Ishikawa (cell line): Measurements from ENCODE around the gene LARGE2.

Source experiments
- CEBPB ChIP-seq: IDR thresholded peaks from 2 replicates; pipeline ENCODE4 v1.6.1; 2012
- CREB1 ChIP-seq: IDR thresholded peaks from 2 replicates; pipeline ENCODE4 v1.6.1; 2012; ENCODE audit warnings: low read depth
- EGR1 ChIP-seq: IDR thresholded peaks from 2 replicates; pipeline ENCODE4 v1.6.1; 2012
- EP300 ChIP-seq: IDR thresholded peaks from 2 replicates; pipeline ENCODE4 v1.6.1; 2012; ENCODE audit warnings: borderline replicate concordance
- FOXM1 ChIP-seq: IDR thresholded peaks from 2 replicates; pipeline ENCODE4 v1.6.1; 2012; ENCODE audit warnings: low read depth, borderline replicate concordance
- NFIC ChIP-seq: IDR thresholded peaks from 2 replicates; pipeline ENCODE4 v1.6.1; 2012
- RAD21 ChIP-seq: IDR thresholded peaks from 2 replicates; pipeline ENCODE4 v1.6.1; 2012; ENCODE audit warnings: low read depth
- TAF1 ChIP-seq: IDR thresholded peaks from 2 replicates; pipeline ENCODE4 v1.6.1; 2012; ENCODE audit warnings: low read depth, mild to moderate bottlenecking
- TCF12 ChIP-seq: IDR thresholded peaks from 2 replicates; pipeline ENCODE4 v1.6.1; 2012; ENCODE audit warnings: low read depth
- TEAD4 ChIP-seq: IDR thresholded peaks from 2 replicates; pipeline ENCODE4 v1.6.1; 2012
- YY1 ChIP-seq: IDR thresholded peaks from 2 replicates; pipeline ENCODE4 v1.6.1; 2012; ENCODE audit warnings: low read depth
- ZBTB7A ChIP-seq: IDR thresholded peaks from 2 replicates; pipeline ENCODE4 v1.6.1; 2012; ENCODE audit warnings: low read depth
- TF ChIP-seq, protein P1 (sequence below): IDR thresholded peaks from 2 replicates; pipeline ENCODE4 v1.6.1; 2012
- TF ChIP-seq, protein P2 (sequence below): IDR thresholded peaks from 2 replicates; pipeline ENCODE4 v1.6.1; 2012; ENCODE audit warnings: low read depth, mild to moderate bottlenecking
- TF ChIP-seq, protein P3 (sequence below): IDR thresholded peaks from 2 replicates; pipeline ENCODE4 v1.6.1; 2012

The LARGE2 gene

DNA sequence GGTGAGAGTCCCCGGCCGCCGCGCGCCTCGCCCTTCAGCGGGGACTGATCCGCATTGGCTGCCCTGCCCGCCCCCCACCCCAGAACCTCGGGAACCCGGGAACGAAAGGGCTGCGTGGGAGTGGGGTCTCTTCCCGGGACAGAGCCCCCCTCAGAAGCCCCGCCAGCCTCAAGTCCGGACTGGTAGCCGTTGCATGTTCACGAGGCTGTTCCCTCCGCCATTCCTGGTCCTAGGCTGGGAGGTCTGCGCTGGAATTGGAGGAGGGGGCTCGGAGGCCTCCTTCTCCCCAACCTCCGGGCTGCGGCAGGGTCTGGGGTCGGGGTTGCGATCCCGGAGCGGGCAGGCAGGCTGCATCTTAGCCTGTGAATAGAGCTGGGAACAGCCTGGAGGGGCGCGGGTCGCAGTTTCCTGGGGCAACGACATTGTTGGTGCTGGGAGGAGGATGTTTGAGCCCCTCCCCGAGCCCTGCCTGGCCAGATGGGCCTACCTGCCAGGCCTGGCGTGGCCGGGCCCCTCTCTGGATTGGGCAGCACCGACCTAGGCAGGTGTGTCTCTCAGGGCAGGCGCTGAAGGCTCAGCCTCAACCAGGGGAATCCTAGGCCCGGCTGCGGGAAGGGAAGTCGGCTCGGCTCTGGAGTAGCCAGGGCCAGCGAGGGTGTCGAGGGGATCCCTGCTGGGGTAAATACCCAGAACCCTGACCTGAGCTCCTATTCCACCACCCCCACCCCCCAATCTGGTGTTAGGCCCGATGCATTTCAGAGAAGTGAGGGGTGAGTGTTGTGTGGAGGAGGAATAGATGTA lies 36.3 kb upstream of the LARGE2 start:
- TF ChIP-seq ZBTB7A = peak; percentile 67; the same call in 1 of the 2 replicates
- no peak for TF ChIP-seq NFIC
- no peak for TF ChIP-seq CREB1
- TF ChIP-seq, protein P1, sequence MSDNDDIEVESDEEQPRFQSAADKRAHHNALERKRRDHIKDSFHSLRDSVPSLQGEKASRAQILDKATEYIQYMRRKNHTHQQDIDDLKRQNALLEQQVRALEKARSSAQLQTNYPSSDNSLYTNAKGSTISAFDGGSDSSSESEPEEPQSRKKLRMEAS = no peak

DNA sequence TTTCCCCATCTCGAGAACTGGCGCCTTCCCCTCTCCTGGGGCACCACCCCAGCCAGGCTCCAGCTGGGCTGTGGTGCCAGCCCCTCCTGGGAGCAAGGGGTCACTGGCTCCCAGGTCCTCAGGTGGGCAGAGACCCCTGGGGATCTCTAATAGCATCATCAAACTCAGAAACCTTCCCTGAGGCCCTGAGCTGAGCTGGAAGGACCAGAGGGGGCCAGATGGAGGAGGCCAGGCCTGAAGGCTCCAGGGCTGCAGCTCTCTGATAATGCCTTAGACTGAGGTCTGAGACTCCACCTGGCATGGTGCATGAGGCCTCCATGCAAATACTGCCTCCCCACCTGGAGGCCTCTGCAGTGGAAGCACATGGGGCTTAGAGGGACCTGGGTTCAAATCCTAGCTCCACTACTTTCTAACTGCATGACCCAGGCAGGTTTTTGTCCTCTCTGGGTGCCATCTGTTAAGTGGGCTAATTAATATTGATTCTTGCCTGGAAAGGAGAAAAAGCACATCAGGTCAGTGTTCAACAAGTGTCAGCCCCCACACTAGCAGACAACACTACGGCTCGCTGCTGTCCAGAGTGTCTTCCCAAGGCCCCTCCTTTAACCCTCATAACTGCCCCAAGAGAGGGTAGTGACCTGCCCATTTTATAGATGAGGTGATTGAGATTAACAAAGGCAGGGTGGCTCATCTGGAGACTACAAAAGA lies 35.5 kb upstream of the LARGE2 start:
- TF ChIP-seq TCF12 (no peak), EGR1 (no peak), FOXM1 (no peak)
- TF ChIP-seq, protein P2, sequence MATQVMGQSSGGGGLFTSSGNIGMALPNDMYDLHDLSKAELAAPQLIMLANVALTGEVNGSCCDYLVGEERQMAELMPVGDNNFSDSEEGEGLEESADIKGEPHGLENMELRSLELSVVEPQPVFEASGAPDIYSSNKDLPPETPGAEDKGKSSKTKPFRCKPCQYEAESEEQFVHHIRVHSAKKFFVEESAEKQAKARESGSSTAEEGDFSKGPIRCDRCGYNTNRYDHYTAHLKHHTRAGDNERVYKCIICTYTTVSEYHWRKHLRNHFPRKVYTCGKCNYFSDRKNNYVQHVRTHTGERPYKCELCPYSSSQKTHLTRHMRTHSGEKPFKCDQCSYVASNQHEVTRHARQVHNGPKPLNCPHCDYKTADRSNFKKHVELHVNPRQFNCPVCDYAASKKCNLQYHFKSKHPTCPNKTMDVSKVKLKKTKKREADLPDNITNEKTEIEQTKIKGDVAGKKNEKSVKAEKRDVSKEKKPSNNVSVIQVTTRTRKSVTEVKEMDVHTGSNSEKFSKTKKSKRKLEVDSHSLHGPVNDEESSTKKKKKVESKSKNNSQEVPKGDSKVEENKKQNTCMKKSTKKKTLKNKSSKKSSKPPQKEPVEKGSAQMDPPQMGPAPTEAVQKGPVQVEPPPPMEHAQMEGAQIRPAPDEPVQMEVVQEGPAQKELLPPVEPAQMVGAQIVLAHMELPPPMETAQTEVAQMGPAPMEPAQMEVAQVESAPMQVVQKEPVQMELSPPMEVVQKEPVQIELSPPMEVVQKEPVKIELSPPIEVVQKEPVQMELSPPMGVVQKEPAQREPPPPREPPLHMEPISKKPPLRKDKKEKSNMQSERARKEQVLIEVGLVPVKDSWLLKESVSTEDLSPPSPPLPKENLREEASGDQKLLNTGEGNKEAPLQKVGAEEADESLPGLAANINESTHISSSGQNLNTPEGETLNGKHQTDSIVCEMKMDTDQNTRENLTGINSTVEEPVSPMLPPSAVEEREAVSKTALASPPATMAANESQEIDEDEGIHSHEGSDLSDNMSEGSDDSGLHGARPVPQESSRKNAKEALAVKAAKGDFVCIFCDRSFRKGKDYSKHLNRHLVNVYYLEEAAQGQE = no peak
- TF ChIP-seq, protein P3, sequence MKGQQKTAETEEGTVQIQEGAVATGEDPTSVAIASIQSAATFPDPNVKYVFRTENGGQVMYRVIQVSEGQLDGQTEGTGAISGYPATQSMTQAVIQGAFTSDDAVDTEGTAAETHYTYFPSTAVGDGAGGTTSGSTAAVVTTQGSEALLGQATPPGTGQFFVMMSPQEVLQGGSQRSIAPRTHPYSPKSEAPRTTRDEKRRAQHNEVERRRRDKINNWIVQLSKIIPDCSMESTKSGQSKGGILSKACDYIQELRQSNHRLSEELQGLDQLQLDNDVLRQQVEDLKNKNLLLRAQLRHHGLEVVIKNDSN = no peak

DNA sequence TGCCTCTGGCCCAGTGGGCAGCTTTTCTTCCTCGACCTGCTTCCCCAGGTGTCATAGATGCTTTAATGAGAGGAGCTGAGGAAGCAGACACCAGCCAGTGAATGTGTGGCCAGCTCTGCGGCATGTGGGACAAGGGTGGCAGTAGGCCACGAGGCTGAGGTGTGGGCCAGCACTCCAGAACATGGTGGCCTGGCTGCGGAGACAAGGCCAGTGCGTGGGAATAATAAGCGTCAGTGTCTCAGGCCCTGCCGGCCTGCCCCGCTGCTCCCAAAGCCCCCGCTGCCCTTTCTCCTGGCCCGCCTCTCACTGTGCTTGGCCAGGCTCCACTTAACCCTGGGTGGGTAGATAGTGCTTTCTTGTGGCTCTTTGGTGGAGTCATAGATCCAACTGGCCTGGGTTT lies 34.9 kb upstream of the LARGE2 start:
- TF ChIP-seq, protein P3 = no peak
- TF ChIP-seq FOXM1 = no peak
- no peak for TF ChIP-seq CEBPB
- TF ChIP-seq YY1 = no peak
- TF ChIP-seq EGR1 = no peak
- TF ChIP-seq ZBTB7A = no peak
- no peak for TF ChIP-seq EP300
- no peak for TF ChIP-seq TCF12

DNA sequence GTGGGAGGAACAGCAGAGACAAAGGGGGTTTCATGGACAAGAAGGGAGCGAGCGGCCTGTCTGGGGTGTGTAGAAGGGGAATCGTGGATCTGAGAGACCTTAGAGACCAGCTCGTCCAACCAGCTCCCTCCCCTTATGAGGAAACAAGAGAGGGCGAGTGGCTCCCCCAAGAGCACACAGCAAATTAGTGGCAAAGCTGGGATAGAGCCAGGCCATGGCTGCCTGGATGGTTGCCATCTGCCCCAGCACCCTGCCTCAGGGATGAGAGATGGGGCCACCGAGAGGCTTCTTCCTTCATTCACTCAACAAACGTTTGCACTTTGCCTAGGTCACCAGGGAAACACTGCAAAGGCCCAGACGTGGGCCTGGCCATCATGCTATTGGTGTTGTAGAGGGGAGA lies 32.9 kb upstream of the LARGE2 start:
- TF ChIP-seq, protein P1 = no peak
- TF ChIP-seq ZBTB7A = no peak
- TF ChIP-seq, protein P2 = no peak
- TF ChIP-seq YY1 = no peak
- TF ChIP-seq, protein P3 = no peak
- no peak for TF ChIP-seq EP300
- TF ChIP-seq CEBPB = no peak
- no peak for TF ChIP-seq EGR1
- TF ChIP-seq FOXM1 = no peak
- TF ChIP-seq NFIC = no peak
- TF ChIP-seq TAF1 = no peak
- TF ChIP-seq TEAD4 = no peak
- TF ChIP-seq CREB1 = no peak
- TF ChIP-seq RAD21 = no peak
- no peak for TF ChIP-seq TCF12

DNA sequence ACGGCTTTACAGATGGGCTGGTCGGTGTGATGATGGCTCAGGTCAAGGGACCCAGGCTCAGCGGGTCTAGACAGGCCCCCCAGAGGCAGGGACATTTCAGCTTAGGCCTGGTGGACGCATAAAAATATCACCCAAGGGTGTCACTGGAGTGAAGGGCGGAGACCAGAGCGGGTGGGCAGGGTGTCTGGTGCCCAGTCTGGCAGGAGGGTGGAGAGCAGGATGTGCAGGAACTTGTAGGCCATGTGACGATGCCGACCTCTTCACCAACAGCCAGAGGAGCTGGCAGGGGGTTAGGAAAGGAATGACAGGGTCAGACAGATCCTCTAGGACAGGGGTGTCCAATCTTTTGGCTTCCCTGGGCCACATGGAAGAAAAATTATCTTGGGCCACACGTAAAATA lies 32.5 kb upstream of the LARGE2 start:
- no peak for TF ChIP-seq TAF1
- no peak for TF ChIP-seq TCF12
- no peak for TF ChIP-seq CEBPB
- no peak for TF ChIP-seq ZBTB7A
- TF ChIP-seq CREB1 = no peak
- TF ChIP-seq YY1 = no peak
